ENCODE data around the gene IQCE. TPM values are rescaled to one million over a fixed set of nuclear protein-coding genes. Genes with fewer than 3 reads are reported as not detected.
A peak's percentile ranks its signal among the peaks of the same experiment; 100 is the strongest.
"Not testable (repeated sequence)": the region's sequence is repeated elsewhere in the genome, so short reads cannot be mapped to it uniquely, and the experiment has no call there.

IQCE gene
- total RNA-seq, 1 experiment from 2014 or later, result 21.4 TPM

GRCh38 chr7:2607923-2608904 is 49.4 kb downstream of the IQCE start:
- Histone ChIP-seq H3K4me2 (ENCODE audit: low read length) (no peak overlapping the region), H3K9me2 (ENCODE audit: insufficient read depth) (no peaks in the 10 kb centered on the region), H3K4me1 (ENCODE audit: control insufficient read depth in 1 of 2, insufficient read depth in 2 of 2, low read length in 2 of 2) (peaks cover 3 to 11% of the 10 kb centered on the region in 2 experiments; a peak in 3 of 4 replicates), H3K9me3 (ENCODE audit: control insufficient read depth in 1 of 2, insufficient read depth in 1 of 2, low read depth in 1 of 2, low read length in 2 of 2) (no peaks in the 10 kb centered on the region), H3K4me3 (replicated peaks in 1 of 2; ENCODE audit: low read depth in 1 of 2, low read length in 2 of 2) (no peak overlapping the region), H3K9ac (ENCODE audit: low read length) (no peak overlapping the region), H4K20me1 (ENCODE audit: insufficient read depth) (no peaks in the 10 kb centered on the region), H2AFZ (ENCODE audit: low read depth, low read length, poor library complexity, severe bottlenecking) (no peak overlapping the region), H3K79me2 (ENCODE audit: insufficient read depth, low read length) (no peaks in the 10 kb centered on the region), H3K27me3 (ENCODE audit: insufficient read depth, low read length) (no peaks in the 10 kb centered on the region), H3K27ac (ENCODE audit: low read depth, low read length) (no peak overlapping the region), H3K36me3 (ENCODE audit: control insufficient read depth in 1 of 2, insufficient read depth in 2 of 2, low read length in 2 of 2) (no peaks in the 10 kb centered on the region)
- ATAC-seq (no peak), DNase-seq (ENCODE audit: low read depth, low spot score) (no peak)
- no TSS peak for BruUV-seq (replicated peaks)
- RAD21 ChIA-PET (ENCODE audit: low non-redundant PET in 1 of 2, low total read pairs in 2 of 2, uncharacterized antibody in 2 of 2, unreplicated experiment in 2 of 2), result no interaction called here
- CTCF ChIA-PET, result interaction anchor here (0.7 to 0.8 kb wide), 2 partner anchors 13 to 102 kb away, joined by 3 to 4 read pairs; no protein-coding TSS in a partner anchor
- TF ChIP-seq EZH2phosphoT487 (IDR thresholded peaks at IDR 0.05; ENCODE audit: borderline replicate concordance) (no peak), CBX3 (IDR thresholded peaks at IDR 0.05; ENCODE audit: low read depth) (no peak), JUND (IDR thresholded peaks at IDR 0.05) (no peak), EZH2 (IDR thresholded peaks at IDR 0.05) (no peak), ELF1 (IDR thresholded peaks at IDR 0.05; ENCODE audit: borderline replicate concordance, low read depth) (no peak), SIN3A (IDR thresholded peaks at IDR 0.05; ENCODE audit: low read depth) (no peak), ZFX (IDR thresholded peaks at IDR 0.05) (no peak), ATF3 (IDR thresholded peaks at IDR 0.05) (no peak), POLR2A (IDR thresholded peaks at IDR 0.05; ENCODE audit: borderline replicate concordance, extremely low read depth, insufficient read depth, insufficient read length) (no peak)
- intact Hi-C loops (cut with micrococcal nuclease), result no loop called here
- POLR2A ChIA-PET, result no interaction called here

- TF ChIP-seq YY1 (IDR thresholded peaks at IDR 0.05; ENCODE audit: extremely low read depth, insufficient replicate concordance, low read depth, low read length) (no peak), JUND (IDR thresholded peaks at IDR 0.05) (no peak), CTCF (IDR thresholded peaks at IDR 0.05 in 2 of 3, conservative IDR thresholded peaks at IDR 0.05 in 1 of 3; ENCODE audit: borderline replicate concordance in 1 of 3, insufficient read depth in 1 of 3, low read depth in 2 of 3, low read length in 2 of 3) (peak in 2 of 3 experiments; percentile 50 to 52; a peak in 4 of 6 replicates)
- H3K27me3 ChIP-seq (ENCODE audit: insufficient read depth, low read length), result no peaks in the 10 kb centered on the region
- BruUV-seq (replicated peaks), result no TSS peak
- H3K4me3 ChIP-seq (replicated peaks in 1 of 2; ENCODE audit: low read depth in 1 of 2, low read length in 2 of 2), result no peak overlapping the region
- ChIA-PET RAD21 (ENCODE audit: low non-redundant PET in 1 of 2, low total read pairs in 2 of 2, uncharacterized antibody in 2 of 2, unreplicated experiment in 2 of 2) (no interaction called here), CTCF (interaction anchor here (0.7 to 0.8 kb wide), 2 partner anchors 13 to 101 kb away, joined by 3 to 4 read pairs; no protein-coding TSS in a partner anchor), POLR2A (no interaction called here)
- ATAC-seq (peak; percentile 58), DNase-seq (ENCODE audit: low read depth, low spot score) (peak; percentile 16)
- no peak overlapping the region for H3K4me2 ChIP-seq (ENCODE audit: low read length)
- H3K9ac ChIP-seq (ENCODE audit: low read length), result no peak overlapping the region
- H3K27ac ChIP-seq (ENCODE audit: low read depth, low read length), result no peak overlapping the region
- H3K9me3 ChIP-seq (ENCODE audit: control insufficient read depth in 1 of 2, insufficient read depth in 1 of 2, low read depth in 1 of 2, low read length in 2 of 2), result no peaks in the 10 kb centered on the region
- H3K4me1 ChIP-seq (ENCODE audit: control insufficient read depth in 1 of 2, insufficient read depth in 2 of 2, low read length in 2 of 2), result peaks cover 3 to 11% of the 10 kb centered on the region in 2 experiments; a peak in 3 of 4 replicates
- H3K36me3 ChIP-seq (ENCODE audit: control insufficient read depth in 1 of 2, insufficient read depth in 2 of 2, low read length in 2 of 2), result no peaks in the 10 kb centered on the region
- H3K79me2 ChIP-seq (ENCODE audit: insufficient read depth, low read length), result no peaks in the 10 kb centered on the region
- intact Hi-C loops (cut with micrococcal nuclease), result no loop called here
- no peaks in the 10 kb centered on the region for H3K9me2 ChIP-seq (ENCODE audit: insufficient read depth)
- no peak overlapping the region for H2AFZ ChIP-seq (ENCODE audit: low read depth, low read length, poor library complexity, severe bottlenecking)
- no peaks in the 10 kb centered on the region for H4K20me1 ChIP-seq (ENCODE audit: insufficient read depth)
Measured at GRCh38 chr7:2608921-2609411, 50.2 kb downstream of the IQCE start.

- H3K27ac ChIP-seq (ENCODE audit: low read depth, low read length); H3K79me2 ChIP-seq (ENCODE audit: insufficient read depth, low read length); H3K9ac ChIP-seq (ENCODE audit: low read length); POLR2A ChIA-PET; H2AFZ ChIP-seq (ENCODE audit: low read depth, low read length, poor library complexity, severe bottlenecking); H3K27me3 ChIP-seq (ENCODE audit: insufficient read depth, low read length); BruUV-seq (replicated peaks); RAD21 ChIA-PET (ENCODE audit: low non-redundant PET in 1 of 2, low total read pairs in 2 of 2, uncharacterized antibody in 2 of 2, unreplicated experiment in 2 of 2); H3K36me3 ChIP-seq (ENCODE audit: control insufficient read depth in 1 of 2, insufficient read depth in 2 of 2, low read length in 2 of 2); H3K4me3 ChIP-seq (replicated peaks in 1 of 2; ENCODE audit: low read depth in 1 of 2, low read length in 2 of 2); DNase-seq (ENCODE audit: low read depth, low spot score); H3K9me3 ChIP-seq (ENCODE audit: control insufficient read depth in 1 of 2, insufficient read depth in 1 of 2, low read depth in 1 of 2, low read length in 2 of 2); CTCF ChIA-PET; ATAC-seq; intact Hi-C loops (cut with micrococcal nuclease); H3K9me2 ChIP-seq (ENCODE audit: insufficient read depth); H3K4me2 ChIP-seq (ENCODE audit: low read length); H4K20me1 ChIP-seq (ENCODE audit: insufficient read depth): not testable (repeated sequence)
- H3K4me1 ChIP-seq (ENCODE audit: control insufficient read depth in 1 of 2, insufficient read depth in 2 of 2, low read length in 2 of 2), result peaks cover 3 to 11% of the 10 kb centered on the region in 2 experiments; a peak in 3 of 4 replicates
Measured at GRCh38 chr7:2609646-2610045, 50.9 kb downstream of the IQCE start.
